ENCODE measurements around the gene SLAMF9. TPM values are rescaled to one million over a fixed set of nuclear protein-coding genes. Genes with fewer than 3 reads are reported as not detected.

The SLAMF9 gene
- total RNA-seq, 6 experiments from 2014 or later: 0.68 to 2.2 (median 1.6) TPM; not detected in 2

DNA sequence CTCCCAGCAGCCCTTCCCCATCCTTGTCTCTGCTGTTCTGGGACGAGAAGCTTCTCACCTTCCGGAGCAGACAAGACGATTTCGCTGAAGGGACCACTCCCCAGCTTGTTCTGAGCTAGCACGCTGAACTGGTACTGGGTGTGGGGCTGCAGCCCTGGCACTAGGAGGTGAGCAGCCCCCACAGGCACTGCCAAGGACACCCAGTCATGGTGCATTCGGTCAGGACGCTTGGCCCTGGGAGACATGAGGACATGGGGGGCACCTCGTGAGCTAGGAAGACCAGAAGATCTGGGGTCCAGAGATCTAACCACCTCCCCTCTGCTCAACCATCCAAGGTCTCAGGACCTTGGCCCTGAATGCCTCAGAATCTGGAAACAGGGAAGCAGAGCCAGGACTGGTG lies 23.4 kb downstream of the SLAMF9 start:
- no peak overlapping the region for H3K27ac ChIP-seq
- H3K4me3 ChIP-seq: no peak overlapping the region
- peaks cover 0 to 4% (median 1%) of the 10 kb centered on the region in 4 donors for H3K4me1 ChIP-seq
- peaks cover 0 to 14% (median 1%) of the 10 kb centered on the region in 4 donors for H3K36me3 ChIP-seq
- WGBS (ENCODE audit: insufficient coverage, low coverage, low lambda C conversion rate, missing lambda C conversion rate): 87% methylated on average over 5 of the region's 8 CpGs
- intact Hi-C loops (cut with DNase I): loop anchor here in 1 of 2 donors (5.0 kb wide), 1 partner anchor 72 kb away; no protein-coding TSS in a partner anchor
- ATAC-seq (no peak), DNase-seq (no peak)
- no peaks in the 10 kb centered on the region for H3K27me3 ChIP-seq
- TF ChIP-seq, protein P1, sequence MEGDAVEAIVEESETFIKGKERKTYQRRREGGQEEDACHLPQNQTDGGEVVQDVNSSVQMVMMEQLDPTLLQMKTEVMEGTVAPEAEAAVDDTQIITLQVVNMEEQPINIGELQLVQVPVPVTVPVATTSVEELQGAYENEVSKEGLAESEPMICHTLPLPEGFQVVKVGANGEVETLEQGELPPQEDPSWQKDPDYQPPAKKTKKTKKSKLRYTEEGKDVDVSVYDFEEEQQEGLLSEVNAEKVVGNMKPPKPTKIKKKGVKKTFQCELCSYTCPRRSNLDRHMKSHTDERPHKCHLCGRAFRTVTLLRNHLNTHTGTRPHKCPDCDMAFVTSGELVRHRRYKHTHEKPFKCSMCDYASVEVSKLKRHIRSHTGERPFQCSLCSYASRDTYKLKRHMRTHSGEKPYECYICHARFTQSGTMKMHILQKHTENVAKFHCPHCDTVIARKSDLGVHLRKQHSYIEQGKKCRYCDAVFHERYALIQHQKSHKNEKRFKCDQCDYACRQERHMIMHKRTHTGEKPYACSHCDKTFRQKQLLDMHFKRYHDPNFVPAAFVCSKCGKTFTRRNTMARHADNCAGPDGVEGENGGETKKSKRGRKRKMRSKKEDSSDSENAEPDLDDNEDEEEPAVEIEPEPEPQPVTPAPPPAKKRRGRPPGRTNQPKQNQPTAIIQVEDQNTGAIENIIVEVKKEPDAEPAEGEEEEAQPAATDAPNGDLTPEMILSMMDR (IDR thresholded peaks at IDR 0.05): no peak
- TF ChIP-seq POLR2A (IDR thresholded peaks at IDR 0.05): no peak
- no peaks in the 10 kb centered on the region for H3K9me3 ChIP-seq

DNA sequence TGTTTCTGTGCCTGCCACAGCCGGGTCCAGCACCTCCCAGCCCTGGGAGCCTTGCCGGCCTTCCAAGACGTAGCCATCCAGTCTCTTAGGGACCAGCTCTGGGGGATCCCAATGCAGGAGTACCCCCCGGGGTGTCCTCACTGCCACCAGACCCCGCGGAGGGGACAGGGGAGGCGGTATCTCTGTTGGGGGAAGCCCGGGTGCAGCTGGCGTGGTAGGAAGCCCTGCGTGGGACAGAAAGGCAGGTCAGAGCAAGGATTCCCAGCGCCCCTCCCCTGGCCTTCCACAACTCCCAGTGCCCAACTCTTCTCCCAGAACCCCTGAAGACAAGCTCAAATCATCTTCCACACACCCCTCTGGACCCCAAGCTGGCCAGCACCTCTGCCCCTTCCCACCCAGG lies 23.8 kb downstream of the SLAMF9 start:
- TF ChIP-seq POLR2A (IDR thresholded peaks at IDR 0.05): no peak
- TF ChIP-seq, protein P1 (IDR thresholded peaks at IDR 0.05): no peak
- intact Hi-C loops (cut with DNase I): loop anchor here in 1 of 2 donors (5.0 kb wide), 1 partner anchor 72 kb away; no protein-coding TSS in a partner anchor
- Histone ChIP-seq H3K27me3 (no peaks in the 10 kb centered on the region), H3K4me1 (peaks cover 0 to 5% (median 2%) of the 10 kb centered on the region in 4 donors), H3K4me3 (no peak overlapping the region), H3K36me3 (peaks cover 0 to 12% (median 1%) of the 10 kb centered on the region in 4 donors), H3K9me3 (no peaks in the 10 kb centered on the region), H3K27ac (no peak overlapping the region)
- DNase-seq (no peak), ATAC-seq (no peak)
- WGBS (ENCODE audit: insufficient coverage, low coverage, low lambda C conversion rate, missing lambda C conversion rate): no CpG with 5 or more reads among the region's 11 CpGs

DNA sequence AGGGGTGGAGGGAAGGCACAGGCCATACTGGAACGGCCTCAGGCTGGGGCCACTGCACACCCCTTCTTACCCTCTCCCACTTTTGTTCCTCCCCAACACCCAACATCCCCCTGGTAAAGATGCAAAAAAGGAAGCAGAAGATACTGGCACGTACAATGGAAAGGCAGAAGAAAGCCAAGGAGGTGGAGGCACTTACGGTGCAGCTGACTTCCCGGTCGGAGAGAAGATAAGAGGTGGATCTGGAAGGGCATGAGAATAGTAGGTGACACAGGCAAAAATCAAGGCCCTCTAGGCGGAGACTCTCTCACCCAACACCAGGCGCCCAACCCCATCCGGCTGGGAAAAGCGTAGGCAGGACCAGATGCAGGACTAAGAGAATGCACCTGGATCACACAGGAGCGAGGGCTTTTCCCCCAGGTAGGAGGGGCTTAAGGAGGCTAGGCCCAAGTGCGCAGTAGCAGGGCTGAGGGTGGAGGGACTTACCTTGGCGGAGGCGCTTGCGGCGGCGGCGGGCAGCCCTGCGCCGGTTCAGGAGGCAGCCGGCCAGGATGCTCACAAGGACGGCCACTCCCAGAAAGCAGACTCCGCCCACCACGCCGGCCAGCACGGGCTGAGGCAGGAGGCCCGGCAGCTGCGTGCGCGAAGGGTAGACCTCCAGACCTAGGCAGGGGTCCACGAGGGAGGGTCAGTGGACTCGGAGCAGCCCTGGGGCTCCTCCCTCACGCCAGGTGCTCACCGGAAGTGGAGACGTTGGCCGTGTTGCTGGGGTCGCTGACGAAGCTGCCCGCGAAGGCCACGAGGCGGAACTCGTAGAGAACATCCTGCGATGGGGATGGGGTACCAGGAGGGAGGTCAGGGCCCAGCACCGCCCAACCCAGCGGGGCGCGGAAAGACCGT lies 24.6 kb downstream of the SLAMF9 start:
- WGBS (ENCODE audit: insufficient coverage, low coverage, low lambda C conversion rate, missing lambda C conversion rate): 87% methylated on average over 15 of the region's 48 CpGs
- peaks cover 0 to 5% (median 2%) of the 10 kb centered on the region in 4 donors for H3K4me1 ChIP-seq
- H3K27ac ChIP-seq: no peak overlapping the region
- no peak overlapping the region for H3K4me3 ChIP-seq
- no peaks in the 10 kb centered on the region for H3K27me3 ChIP-seq
- intact Hi-C loops (cut with DNase I): loop anchor here in 1 of 2 donors (5.0 kb wide), 1 partner anchor 73 kb away; no protein-coding TSS in a partner anchor
- ATAC-seq (no peak), DNase-seq (no peak)
- H3K36me3 ChIP-seq: peaks cover 0 to 7% (median 1%) of the 10 kb centered on the region in 4 donors
- H3K9me3 ChIP-seq: no peaks in the 10 kb centered on the region
- TF ChIP-seq POLR2A (IDR thresholded peaks at IDR 0.05): no peak
- TF ChIP-seq, protein P1 (IDR thresholded peaks at IDR 0.05): no peak

DNA sequence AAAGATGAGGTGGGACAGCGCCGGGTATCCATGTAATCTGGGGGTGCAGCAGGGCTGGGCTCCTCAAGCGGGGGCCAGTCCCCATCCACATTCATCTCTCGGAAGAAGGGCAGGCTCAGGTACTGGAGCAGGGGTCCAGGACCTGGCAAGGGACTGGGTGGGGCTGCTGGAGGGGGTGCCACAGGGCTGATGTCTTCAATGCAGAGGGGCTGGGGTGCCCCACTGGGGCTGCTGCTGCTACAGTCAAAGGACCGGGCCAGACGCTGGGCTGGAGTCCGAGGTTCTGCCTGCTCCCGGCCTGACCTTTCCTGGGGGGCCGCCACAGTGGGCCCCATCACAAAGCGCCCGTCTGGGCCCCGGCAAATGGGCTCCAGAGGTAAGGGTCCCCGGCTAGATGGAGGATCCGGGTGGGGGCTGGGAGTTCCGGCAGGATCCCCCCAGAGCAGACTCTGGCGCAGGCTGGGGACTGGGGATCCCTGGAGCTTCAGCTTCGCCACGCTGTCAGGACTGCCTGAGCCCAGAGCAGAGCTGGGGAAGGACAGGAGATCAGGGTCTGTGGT lies 25.5 kb downstream of the SLAMF9 start:
- peaks cover 0 to 5% (median 1%) of the 10 kb centered on the region in 4 donors for H3K36me3 ChIP-seq
- H3K4me1 ChIP-seq: peaks cover 0 to 6% (median 3%) of the 10 kb centered on the region in 4 donors
- WGBS (ENCODE audit: insufficient coverage, low coverage, low lambda C conversion rate, missing lambda C conversion rate): 80% methylated on average over 1 of the region's 18 CpGs
- no peak overlapping the region for H3K4me3 ChIP-seq
- no peak for DNase-seq
- H3K27me3 ChIP-seq: no peaks in the 10 kb centered on the region
- TF ChIP-seq, protein P1 (IDR thresholded peaks at IDR 0.05): no peak
- no peak for TF ChIP-seq POLR2A (IDR thresholded peaks at IDR 0.05)
- intact Hi-C loops (cut with DNase I): no loop called here
- H3K9me3 ChIP-seq: no peaks in the 10 kb centered on the region
- ATAC-seq: no peak
- no peak overlapping the region for H3K27ac ChIP-seq

All from right lobe of liver (tissue), 6 donors.